AG10803 (cell line): ENCODE results near the gene LYSMD1.
"Not testable (repeated sequence)": the region's sequence is repeated elsewhere in the genome, so short reads cannot be mapped to it uniquely, and the experiment has no call there.

ENCODE experiments used
- DNase-seq: peaks from one replicate; pipeline ENCODE4 v3.0.0; 2010; ENCODE audit warnings: low read depth
- H3K4me3 ChIP-seq: 2 replicates; pipeline ENCODE4 v1.5.1; 2011; ENCODE audit warnings: mild to moderate bottlenecking, low read length, control low read depth
- TF ChIP-seq, protein P1 (sequence below): conservative IDR thresholded peaks from 2 replicates; pipeline ENCODE4 v1.5.1; 2011; ENCODE audit warnings: mild to moderate bottlenecking, low read length, control low read depth, inconsistent platforms

LYSMD1 gene, protein sequence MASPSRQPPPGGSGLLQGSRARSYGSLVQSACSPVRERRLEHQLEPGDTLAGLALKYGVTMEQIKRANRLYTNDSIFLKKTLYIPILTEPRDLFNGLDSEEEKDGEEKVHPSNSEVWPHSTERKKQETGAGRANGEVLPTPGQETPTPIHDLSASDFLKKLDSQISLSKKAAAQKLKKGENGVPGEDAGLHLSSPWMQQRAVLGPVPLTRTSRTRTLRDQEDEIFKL

DNA sequence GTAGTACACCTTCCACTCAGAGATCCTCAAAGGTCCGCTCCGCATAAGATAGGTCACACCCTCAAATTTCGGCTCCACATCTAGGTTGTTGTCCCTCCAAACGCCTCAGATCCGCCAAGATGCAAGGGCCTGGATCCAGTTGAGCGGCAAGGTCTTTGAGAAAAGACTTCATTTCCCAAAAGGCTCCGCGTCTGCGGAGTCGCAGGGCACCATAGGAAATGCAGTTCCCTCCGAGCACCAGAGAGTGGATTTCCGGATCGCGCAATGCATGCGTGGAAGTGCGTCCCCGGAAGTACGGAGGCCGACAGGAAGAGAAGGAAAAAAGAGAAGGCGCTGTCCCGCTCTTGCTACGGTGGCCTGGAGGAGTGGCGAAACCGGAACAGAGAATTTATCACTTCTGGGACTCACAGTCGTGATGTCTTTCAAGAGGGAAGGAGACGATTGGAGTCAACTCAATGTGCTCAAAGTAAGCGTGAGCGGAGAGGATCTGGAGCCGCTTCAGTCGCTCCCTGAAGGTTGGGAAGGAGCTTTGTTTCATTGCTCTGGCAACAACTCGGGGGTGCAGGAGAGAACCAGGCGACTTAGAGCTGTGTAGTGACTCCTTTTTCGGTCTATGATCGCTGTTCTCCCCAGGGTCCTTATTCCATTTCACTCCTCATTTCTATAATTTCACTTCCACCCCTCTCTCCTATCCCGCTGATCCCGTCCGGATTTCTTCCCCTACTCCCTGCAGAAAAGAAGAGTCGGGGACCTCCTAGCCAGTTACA is at the start of gene LYSMD1, which contains the start of gene SCNM1:
Gene LYSMD1, minus strand, starts transcription at position 165 of the 767 bp plus-strand sequence. CDS start 644 bp downstream, outside the sequence.
Gene SCNM1, plus strand, starts transcription at position 407 of the 767 bp plus-strand sequence. Its CDS starts 9 bp downstream, at position 416.
- TF ChIP-seq, protein P1, sequence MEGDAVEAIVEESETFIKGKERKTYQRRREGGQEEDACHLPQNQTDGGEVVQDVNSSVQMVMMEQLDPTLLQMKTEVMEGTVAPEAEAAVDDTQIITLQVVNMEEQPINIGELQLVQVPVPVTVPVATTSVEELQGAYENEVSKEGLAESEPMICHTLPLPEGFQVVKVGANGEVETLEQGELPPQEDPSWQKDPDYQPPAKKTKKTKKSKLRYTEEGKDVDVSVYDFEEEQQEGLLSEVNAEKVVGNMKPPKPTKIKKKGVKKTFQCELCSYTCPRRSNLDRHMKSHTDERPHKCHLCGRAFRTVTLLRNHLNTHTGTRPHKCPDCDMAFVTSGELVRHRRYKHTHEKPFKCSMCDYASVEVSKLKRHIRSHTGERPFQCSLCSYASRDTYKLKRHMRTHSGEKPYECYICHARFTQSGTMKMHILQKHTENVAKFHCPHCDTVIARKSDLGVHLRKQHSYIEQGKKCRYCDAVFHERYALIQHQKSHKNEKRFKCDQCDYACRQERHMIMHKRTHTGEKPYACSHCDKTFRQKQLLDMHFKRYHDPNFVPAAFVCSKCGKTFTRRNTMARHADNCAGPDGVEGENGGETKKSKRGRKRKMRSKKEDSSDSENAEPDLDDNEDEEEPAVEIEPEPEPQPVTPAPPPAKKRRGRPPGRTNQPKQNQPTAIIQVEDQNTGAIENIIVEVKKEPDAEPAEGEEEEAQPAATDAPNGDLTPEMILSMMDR: 0 out of 2 replicates have a peak, but pooled peaks have one; percentile 15
- peak within 1 kb of the TSS; percentile 98 for H3K4me3 ChIP-seq
- peak; percentile 99 for DNase-seq

DNA sequence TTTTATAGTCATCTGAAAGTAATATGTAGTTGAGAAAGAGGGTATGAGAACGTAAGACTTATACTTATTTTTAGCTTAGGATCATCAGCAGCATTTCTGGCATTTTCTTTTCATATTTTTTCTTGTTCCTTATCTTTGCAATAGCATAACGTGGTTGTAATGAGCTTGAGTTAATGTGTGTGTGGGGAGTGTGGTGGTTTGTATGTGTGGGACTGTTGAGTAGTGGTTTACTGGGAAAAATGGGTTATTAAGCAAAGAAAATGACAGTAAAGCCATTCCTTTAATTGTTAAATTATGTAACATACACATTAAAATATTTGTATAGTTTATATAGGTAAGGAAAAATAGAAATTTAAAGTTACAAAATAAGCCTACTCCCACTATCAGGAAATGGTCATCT is 47.9 kb upstream of the LYSMD1 start:
- H3K4me3 ChIP-seq: no peak overlapping the region
- TF ChIP-seq, protein P1: no peak
- DNase-seq: no peak

DNA sequence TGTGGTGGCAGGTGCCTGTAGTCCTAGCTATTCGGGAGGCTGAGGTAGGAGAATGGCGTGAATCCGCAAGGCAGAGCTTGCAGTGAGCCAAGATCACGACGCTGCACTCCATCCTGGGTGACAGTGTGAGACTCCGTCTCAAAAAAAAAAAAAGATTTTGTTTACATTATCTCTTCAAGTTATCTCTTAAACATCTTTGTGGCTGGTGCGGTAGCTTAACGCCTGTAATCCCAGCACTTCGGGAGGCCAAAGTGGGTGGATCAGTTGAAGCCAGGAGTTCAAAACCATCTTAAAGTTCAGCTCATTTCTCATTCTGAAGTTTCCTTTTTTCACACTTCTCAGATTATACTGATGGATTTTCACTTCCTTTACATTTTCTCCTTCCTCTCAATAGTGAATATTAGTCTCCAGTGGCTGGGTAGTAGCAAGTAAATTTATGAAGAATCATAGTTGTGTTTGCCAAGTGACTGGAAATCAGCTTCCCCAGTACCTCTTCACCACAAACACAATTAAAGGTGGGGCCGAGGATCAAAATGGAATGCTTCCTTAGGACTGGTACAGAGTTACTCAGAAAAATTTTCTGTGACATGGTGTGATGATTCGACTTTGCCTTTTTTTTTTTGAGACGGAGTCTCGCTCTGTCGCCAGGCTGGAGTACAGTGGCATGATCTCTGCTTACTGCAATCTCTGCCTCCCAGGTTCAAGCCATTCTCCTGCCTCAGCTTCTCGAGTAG is 46.4 kb upstream of the LYSMD1 start:
- no peak overlapping the region for H3K4me3 ChIP-seq
- no peak for DNase-seq
- TF ChIP-seq, protein P1: no peak

DNA sequence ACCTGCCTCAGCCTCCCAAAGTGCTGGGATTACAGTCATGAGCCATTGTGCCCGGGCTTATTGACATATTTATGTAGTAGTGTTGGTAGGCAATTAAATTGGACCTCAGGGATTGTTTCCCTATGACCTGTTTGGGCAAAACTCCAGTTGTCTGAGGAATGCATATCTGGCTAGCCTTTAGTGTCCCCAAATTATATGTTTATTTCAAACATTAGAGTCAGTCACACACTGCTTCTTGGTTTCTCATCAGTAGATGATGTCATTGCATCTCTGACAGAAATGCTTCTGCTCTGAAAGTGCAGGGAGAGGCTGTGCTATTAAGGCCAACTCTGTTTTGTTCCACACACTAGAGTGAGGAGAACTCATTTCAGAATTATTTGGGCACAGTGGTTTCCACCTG is 45.1 kb upstream of the LYSMD1 start:
- DNase-seq: peak; percentile 61

DNA sequence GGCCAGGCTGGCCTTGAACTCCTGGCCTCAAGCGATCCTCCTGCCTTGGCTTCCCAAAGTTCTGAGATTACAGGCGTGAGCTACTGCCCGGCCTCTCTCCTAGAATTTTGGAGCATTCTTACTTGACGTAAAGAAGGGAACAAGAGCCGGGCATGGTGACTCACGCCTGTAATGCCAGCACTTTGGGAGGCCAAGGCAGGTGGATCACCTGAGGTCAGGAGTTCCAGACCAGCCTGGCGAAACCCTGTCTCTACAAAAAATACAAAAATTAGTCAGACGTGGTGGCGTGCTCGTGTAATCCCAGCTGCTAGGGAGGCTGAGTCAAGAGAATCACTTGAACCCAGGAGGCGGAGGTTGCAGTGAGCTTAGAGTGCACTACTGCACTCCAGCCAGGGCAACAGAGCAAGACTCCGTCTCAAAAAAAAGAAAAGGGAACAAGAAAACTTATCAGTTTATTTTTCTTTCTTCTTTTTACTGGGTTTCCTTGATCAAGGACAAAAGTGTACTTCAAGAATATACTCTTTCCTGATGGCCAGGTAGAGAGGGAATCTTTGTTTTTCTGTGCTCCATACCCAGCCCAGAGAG is 39.8 kb upstream of the LYSMD1 start:
- not testable (repeated sequence) for DNase-seq, H3K4me3 ChIP-seq

More for the DNA sequence above, 45.1 kb upstream of the LYSMD1 start:
- H3K4me3 ChIP-seq: no peak overlapping the region
- TF ChIP-seq, protein P1: no peak

DNA sequence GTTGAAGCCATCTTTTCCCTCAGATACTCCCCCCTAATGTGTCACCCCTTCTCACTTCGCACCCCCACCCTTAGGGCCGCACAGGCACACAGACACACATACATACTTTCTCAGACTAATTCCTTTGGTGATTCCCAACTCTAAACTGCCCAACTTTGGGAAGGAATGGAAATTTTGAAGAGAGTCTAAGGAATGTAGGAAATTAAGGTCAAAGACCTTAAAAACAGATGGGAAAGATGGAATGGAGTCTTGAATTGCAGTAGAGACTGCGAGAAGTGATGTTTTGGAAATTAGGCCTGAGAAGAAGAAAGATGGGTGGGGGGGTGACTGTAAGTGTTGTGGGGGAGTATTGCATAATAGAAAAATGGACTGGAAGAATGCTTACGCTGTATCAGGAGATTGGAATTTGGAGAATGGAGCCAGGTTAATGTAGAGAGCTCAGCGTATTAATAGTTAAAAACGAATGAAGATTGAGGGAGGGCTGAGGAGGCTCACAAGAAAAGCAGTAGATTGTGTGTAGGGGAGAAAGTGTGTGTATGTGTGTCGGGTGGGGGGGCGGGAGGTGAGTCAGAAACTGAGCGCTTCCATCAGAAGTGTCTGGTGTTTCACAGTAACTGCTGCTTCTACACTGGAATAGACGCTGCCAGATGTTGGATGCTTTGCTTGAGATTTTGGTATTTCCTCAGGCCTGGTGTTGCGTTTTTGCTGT is 34.3 kb upstream of the LYSMD1 start:
- TF ChIP-seq, protein P1: no peak
- peak overlapping the region; percentile 100 for H3K4me3 ChIP-seq
- peak; percentile 95 for DNase-seq
